SK-N-MC (cell line): ENCODE data around the gene TMTC4.
"Not testable (repeated sequence)": the region's sequence is repeated elsewhere in the genome, so short reads cannot be mapped to it uniquely, and the experiment has no call there.

Source experiments
- DNase-seq: peaks from one replicate; pipeline ENCODE4 v3.0.0-alpha.2; 2011; ENCODE audit warnings: low read depth, low spot score
- H3K27ac ChIP-seq: fragments of 200-600 bp; sonication (generic); 2 replicates; pipeline ENCODE4 v1.5.1; 2016; ENCODE audit warnings: mixed run types
- H3K36me3 ChIP-seq: fragments of 200-600 bp; sonication (generic); 2 replicates; pipeline ENCODE4 v1.6.1; 2017; ENCODE audit warnings: antibody characterized with exemption, low read length, mixed read lengths; ENCODE audit not compliant: insufficient read depth
- H3K4me3 ChIP-seq: fragments of 200-600 bp; sonication (generic); 2 replicates; pipeline ENCODE4 v1.5.1; 2016
- H3K9ac ChIP-seq: fragments of 200-600 bp; sonication (generic); 2 replicates; pipeline ENCODE4 v1.8.0; 2017; ENCODE audit warnings: mixed run types, mixed read lengths; ENCODE audit not compliant: insufficient read length
- H3K9me3 ChIP-seq: fragments of 200-600 bp; sonication (generic); 2 replicates; pipeline ENCODE4 v1.6.1; 2017; ENCODE audit warnings: low read depth, mild to moderate bottlenecking, antibody characterized with exemption, low read length, moderate library complexity, mixed read lengths
- EZH2 ChIP-seq: fragments of 200-600 bp; sonication (generic); IDR thresholded peaks from one replicate; pipeline ENCODE4 v1.6.1; 2017; ENCODE audit warnings: antibody characterized with exemption
- FOXP2 ChIP-seq: optimal IDR thresholded peaks from 2 replicates; pipeline ENCODE3; 2011; ENCODE audit warnings: mild to moderate bottlenecking, moderate library complexity; ENCODE audit not compliant: insufficient read depth; ENCODE audit errors: extremely low read length, control extremely low read depth
- POLR2AphosphoS5 ChIP-seq: IDR thresholded peaks from 2 replicates; pipeline ENCODE4 v1.6.1; 2012; ENCODE audit warnings: mild to moderate bottlenecking, low read depth, low read length, borderline replicate concordance

Gene TMTC4

GRCh38 chr13:100594255-100594654, 80.3 kb downstream of the TMTC4 start:
- H3K9me3 ChIP-seq, result no peaks in the 10 kb centered on the region
- no peak overlapping the region for H3K27ac ChIP-seq
- no peak overlapping the region for H3K9ac ChIP-seq
- no peaks in the 10 kb centered on the region for H3K36me3 ChIP-seq
- no peak for DNase-seq
- TF ChIP-seq EZH2 (no peak), FOXP2 (no peak), POLR2AphosphoS5 (no peak)
- no peak overlapping the region for H3K4me3 ChIP-seq

GRCh38 chr13:100589178-100589725, 85.3 kb downstream of the TMTC4 start:
- TF ChIP-seq POLR2AphosphoS5, result no peak
- no peak for TF ChIP-seq EZH2
- no peak for TF ChIP-seq FOXP2
- no peak overlapping the region for H3K4me3 ChIP-seq
- no peaks in the 10 kb centered on the region for H3K9me3 ChIP-seq
- H3K36me3 ChIP-seq, result no peaks in the 10 kb centered on the region
- no peak overlapping the region for H3K9ac ChIP-seq
- DNase-seq, result no peak
- no peak overlapping the region for H3K27ac ChIP-seq

- Histone ChIP-seq H3K4me3 (peak within 1 kb of the TSS; percentile 75), H3K27ac (peak within 1 kb of the TSS; percentile 83), H3K9ac (peak within 1 kb of the TSS; percentile 71), H3K36me3 (no peaks in the 10 kb centered on the region), H3K9me3 (no peaks in the 10 kb centered on the region)
- TF ChIP-seq POLR2AphosphoS5 (no peak), EZH2 (no peak), FOXP2 (no peak)
- DNase-seq, result no peak
Observed at GRCh38 chr13:100588331-100589177, 86.0 kb downstream of the TMTC4 start, which contains the start of gene GGACT. Gene GGACT, minus strand, starts transcription at chr13:100588789. Its CDS starts 56,198 bp downstream, at chr13:100532591.

- Histone ChIP-seq H3K9ac (no peak overlapping the region), H3K27ac (peak overlapping the region; percentile 66), H3K4me3 (0 out of 2 replicates have a peak overlapping the region, but pooled peaks have one; percentile 7), H3K9me3 (0 out of 2 replicates have a peak, but pooled peaks cover 7% of the 10 kb centered on the region), H3K36me3 (no peaks in the 10 kb centered on the region)
- DNase-seq, result no peak
- TF ChIP-seq POLR2AphosphoS5 (no peak), EZH2 (no peak), FOXP2 (no peak)
Observed at GRCh38 chr13:100584896-100585295, 89.7 kb downstream of the TMTC4 start.

GRCh38 chr13:100581504-100581903, 93.1 kb downstream of the TMTC4 start:
- Histone ChIP-seq H3K9ac (no peak overlapping the region), H3K4me3 (no peak overlapping the region), H3K36me3 (no peaks in the 10 kb centered on the region), H3K9me3 (0 out of 2 replicates have a peak, but pooled peaks cover 7% of the 10 kb centered on the region), H3K27ac (no peak overlapping the region)
- DNase-seq, result no peak
- no peak for TF ChIP-seq POLR2AphosphoS5
- no peak for TF ChIP-seq EZH2
- no peak for TF ChIP-seq FOXP2

GRCh38 chr13:100581030-100581429, 93.6 kb downstream of the TMTC4 start:
- no peaks in the 10 kb centered on the region for H3K36me3 ChIP-seq
- no peak overlapping the region for H3K27ac ChIP-seq
- 0 out of 2 replicates have a peak, but pooled peaks cover 7% of the 10 kb centered on the region for H3K9me3 ChIP-seq
- DNase-seq, result no peak
- H3K9ac ChIP-seq, result no peak overlapping the region
- no peak for TF ChIP-seq FOXP2
- TF ChIP-seq EZH2, result no peak
- TF ChIP-seq POLR2AphosphoS5, result no peak
- no peak overlapping the region for H3K4me3 ChIP-seq

- Histone ChIP-seq H3K36me3 (no peaks in the 10 kb centered on the region), H3K4me3 (no peak overlapping the region), H3K27ac (no peak overlapping the region), H3K9ac (no peak overlapping the region), H3K9me3 (0 out of 2 replicates have a peak, but pooled peaks cover 7% of the 10 kb centered on the region)
- no peak for DNase-seq
- TF ChIP-seq POLR2AphosphoS5 (no peak), FOXP2 (no peak), EZH2 (no peak)
Observed at GRCh38 chr13:100580045-100580444, 94.5 kb downstream of the TMTC4 start.

- not testable (repeated sequence) for H3K4me3 ChIP-seq
Observed at GRCh38 chr13:100577239-100577638, 97.4 kb downstream of the TMTC4 start.

More at GRCh38 chr13:100577239-100577638, 97.4 kb downstream of the TMTC4 start:
- DNase-seq, H3K36me3 ChIP-seq, H3K9ac ChIP-seq, H3K9me3 ChIP-seq, H3K27ac ChIP-seq: not testable (repeated sequence)
